Cerebellar nuclear complex (tissue), 1 donor: ENCODE measurements around the gene ZNF777.
A peak's percentile ranks its signal among the peaks of the same experiment; 100 is the strongest.
"Not testable (repeated sequence)": the region's sequence is repeated elsewhere in the genome, so short reads cannot be mapped to it uniquely, and the experiment has no call there.

Source experiments
- DNase-seq, 2 experiments: peaks; one replicate each; lab custom pipeline; 2025; lab: John Stamatoyannopoulos, UW

ZNF777 gene

GRCh38 chr7:149460493-149461277 is at the start of gene ZNF777:
Gene ZNF777, minus strand, starts transcription at chr7:149461062. Its CDS starts 5,040 bp downstream, at chr7:149456022.
- DNase-seq = peak in 1 of 2 experiments; percentile 8

- DNase-seq = no peak
These were observed 49.4 kb upstream of the ZNF777 start for GRCh38 chr7:149510248-149510647.

- no peak for DNase-seq
These were observed 48.9 kb upstream of the ZNF777 start for GRCh38 chr7:149509774-149510173.

GRCh38 chr7:149505551-149505950 is 44.7 kb upstream of the ZNF777 start:
- DNase-seq = no peak

GRCh38 chr7:149501651-149502050 is 40.8 kb upstream of the ZNF777 start:
- no peak for DNase-seq

- DNase-seq = no peak
These were observed 40.0 kb upstream of the ZNF777 start for GRCh38 chr7:149500910-149501309.

GRCh38 chr7:149500201-149500600 is 39.3 kb upstream of the ZNF777 start:
- DNase-seq = no peak

GRCh38 chr7:149498811-149499210 is 37.9 kb upstream of the ZNF777 start:
- no peak for DNase-seq

- DNase-seq = no peak
These were observed 36.8 kb upstream of the ZNF777 start, which contains the start of gene ZNF746 for GRCh38 chr7:149497467-149498261. Gene ZNF746, minus strand, starts transcription at chr7:149497809. Its CDS starts 273 bp downstream, at chr7:149497536.

- no peak for DNase-seq
These were observed 36.0 kb upstream of the ZNF777 start for GRCh38 chr7:149496642-149497391.

GRCh38 chr7:149495785-149496641 is 35.2 kb upstream of the ZNF777 start:
- DNase-seq = no peak

GRCh38 chr7:149494738-149495368 is 34.0 kb upstream of the ZNF777 start:
- DNase-seq = no peak

GRCh38 chr7:149493975-149494374 is 33.1 kb upstream of the ZNF777 start:
- not testable (repeated sequence) for DNase-seq

GRCh38 chr7:149493366-149493765 is 32.5 kb upstream of the ZNF777 start:
- DNase-seq = no peak

- DNase-seq = no peak
These were observed 29.4 kb upstream of the ZNF777 start for GRCh38 chr7:149490083-149490760.

GRCh38 chr7:149489391-149490024 is 28.6 kb upstream of the ZNF777 start:
- peak in 1 of 2 experiments; percentile 18 for DNase-seq

GRCh38 chr7:149479568-149479967 is 18.7 kb upstream of the ZNF777 start:
- no peak for DNase-seq

- DNase-seq = no peak
These were observed 17.9 kb upstream of the ZNF777 start for GRCh38 chr7:149478754-149479153.
